ENCODE results near the gene CCDC88C. TPM values are rescaled to one million over a fixed set of nuclear protein-coding genes. Genes with fewer than 3 reads are reported as not detected.

Gene CCDC88C
- total RNA-seq, 4 donors from 2014 or later, result 1.1 to 2.7 (median 2.1) TPM

GRCh38 chr14:91390165-91390778 is 27.3 kb downstream of the CCDC88C start:
- Histone ChIP-seq H3K4me3 (no peak overlapping the region), H3K4me1 (no peaks in the 10 kb centered on the region), H3K27ac (no peak overlapping the region), H3K9me3 (no peaks in the 10 kb centered on the region), H3K36me3 (no peaks in the 10 kb centered on the region), H3K27me3 (no peaks in the 10 kb centered on the region)
- no peak for DNase-seq
- in situ Hi-C loops (cut with MboI; ENCODE audit: low sequenced_read_pairs in 4 of 4) (no loop called here), intact Hi-C loops (cut with DNase I; ENCODE audit: low total_unique reads) (no loop called here)
- no peak for ATAC-seq
- TF ChIP-seq POLR2A (IDR thresholded peaks at IDR 0.05), result no peak
- TF ChIP-seq, protein P1, sequence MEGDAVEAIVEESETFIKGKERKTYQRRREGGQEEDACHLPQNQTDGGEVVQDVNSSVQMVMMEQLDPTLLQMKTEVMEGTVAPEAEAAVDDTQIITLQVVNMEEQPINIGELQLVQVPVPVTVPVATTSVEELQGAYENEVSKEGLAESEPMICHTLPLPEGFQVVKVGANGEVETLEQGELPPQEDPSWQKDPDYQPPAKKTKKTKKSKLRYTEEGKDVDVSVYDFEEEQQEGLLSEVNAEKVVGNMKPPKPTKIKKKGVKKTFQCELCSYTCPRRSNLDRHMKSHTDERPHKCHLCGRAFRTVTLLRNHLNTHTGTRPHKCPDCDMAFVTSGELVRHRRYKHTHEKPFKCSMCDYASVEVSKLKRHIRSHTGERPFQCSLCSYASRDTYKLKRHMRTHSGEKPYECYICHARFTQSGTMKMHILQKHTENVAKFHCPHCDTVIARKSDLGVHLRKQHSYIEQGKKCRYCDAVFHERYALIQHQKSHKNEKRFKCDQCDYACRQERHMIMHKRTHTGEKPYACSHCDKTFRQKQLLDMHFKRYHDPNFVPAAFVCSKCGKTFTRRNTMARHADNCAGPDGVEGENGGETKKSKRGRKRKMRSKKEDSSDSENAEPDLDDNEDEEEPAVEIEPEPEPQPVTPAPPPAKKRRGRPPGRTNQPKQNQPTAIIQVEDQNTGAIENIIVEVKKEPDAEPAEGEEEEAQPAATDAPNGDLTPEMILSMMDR (IDR thresholded peaks at IDR 0.05 in 4 of 5, conservative IDR thresholded peaks at IDR 0.05 in 1 of 5), result no peak

GRCh38 chr14:91389150-91389549 is 28.5 kb downstream of the CCDC88C start:
- no peaks in the 10 kb centered on the region for H3K27me3 ChIP-seq
- ATAC-seq (no peak), DNase-seq (no peak)
- no peaks in the 10 kb centered on the region for H3K9me3 ChIP-seq
- H3K27ac ChIP-seq, result no peak overlapping the region
- intact Hi-C loops (cut with DNase I; ENCODE audit: low total_unique reads), result no loop called here
- no peaks in the 10 kb centered on the region for H3K4me1 ChIP-seq
- no peak overlapping the region for H3K4me3 ChIP-seq
- no peak for TF ChIP-seq POLR2A (IDR thresholded peaks at IDR 0.05)
- TF ChIP-seq, protein P1 (IDR thresholded peaks at IDR 0.05 in 4 of 5, conservative IDR thresholded peaks at IDR 0.05 in 1 of 5), result no peak
- in situ Hi-C loops (cut with MboI; ENCODE audit: low sequenced_read_pairs in 4 of 4), result no loop called here
- no peaks in the 10 kb centered on the region for H3K36me3 ChIP-seq

GRCh38 chr14:91388551-91388975 is 29.1 kb downstream of the CCDC88C start:
- H3K27me3 ChIP-seq, result no peaks in the 10 kb centered on the region
- intact Hi-C loops (cut with DNase I; ENCODE audit: low total_unique reads) (no loop called here), in situ Hi-C loops (cut with MboI; ENCODE audit: low sequenced_read_pairs in 4 of 4) (no loop called here)
- no peaks in the 10 kb centered on the region for H3K4me1 ChIP-seq
- H3K4me3 ChIP-seq, result no peak overlapping the region
- no peak overlapping the region for H3K27ac ChIP-seq
- TF ChIP-seq, protein P1 (IDR thresholded peaks at IDR 0.05 in 4 of 5, conservative IDR thresholded peaks at IDR 0.05 in 1 of 5), result no peak
- no peak for TF ChIP-seq POLR2A (IDR thresholded peaks at IDR 0.05)
- no peaks in the 10 kb centered on the region for H3K9me3 ChIP-seq
- DNase-seq (no peak), ATAC-seq (no peak)
- no peaks in the 10 kb centered on the region for H3K36me3 ChIP-seq

DNA sequence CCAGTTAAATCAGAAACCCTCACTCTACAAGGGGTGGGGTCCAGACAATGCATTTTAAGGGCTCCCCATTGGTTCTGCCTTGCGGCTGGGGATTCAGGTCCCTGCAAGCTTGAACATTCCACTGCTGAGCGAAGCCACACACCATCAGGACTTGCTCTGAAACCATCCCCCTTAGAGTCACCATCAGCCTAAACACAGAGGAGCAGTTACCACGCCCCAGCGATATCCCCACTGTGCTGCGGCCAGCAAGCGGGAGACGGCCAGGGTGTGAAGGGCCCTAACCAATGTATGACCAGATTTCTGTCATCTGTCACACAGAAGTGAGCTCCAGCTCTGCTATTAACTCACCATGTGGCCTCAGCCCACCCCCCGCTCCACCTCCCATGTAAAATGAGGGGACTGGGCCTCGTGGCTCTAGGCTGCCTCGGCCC is 29.7 kb downstream of the CCDC88C start:
- no peaks in the 10 kb centered on the region for H3K4me1 ChIP-seq
- in situ Hi-C loops (cut with MboI; ENCODE audit: low sequenced_read_pairs in 4 of 4), result no loop called here

More for the DNA sequence above, 29.7 kb downstream of the CCDC88C start:
- no peak for TF ChIP-seq POLR2A (IDR thresholded peaks at IDR 0.05)
- TF ChIP-seq, protein P1 (IDR thresholded peaks at IDR 0.05 in 4 of 5, conservative IDR thresholded peaks at IDR 0.05 in 1 of 5), result no peak
- DNase-seq (no peak), ATAC-seq (no peak)
- H3K27ac ChIP-seq, result no peak overlapping the region
- H3K9me3 ChIP-seq, result no peaks in the 10 kb centered on the region
- H3K27me3 ChIP-seq, result no peaks in the 10 kb centered on the region
- no peak overlapping the region for H3K4me3 ChIP-seq
- intact Hi-C loops (cut with DNase I; ENCODE audit: low total_unique reads), result no loop called here
- H3K36me3 ChIP-seq, result no peaks in the 10 kb centered on the region
